ENCODE data around the gene MIGA1. TPM values are rescaled to one million over a fixed set of nuclear protein-coding genes. Genes with fewer than 3 reads are reported as not detected.
A peak's percentile ranks its signal among the peaks of the same experiment; 100 is the strongest.

The MIGA1 gene
- total and polyA plus RNA-seq, 9 of the 15 experiments (the other 6 are each of a cell fraction or from before 2014, with no cell fraction given) = 1.6 to 5.1 (median 2.9) TPM

- TF ChIP-seq, protein P1, sequence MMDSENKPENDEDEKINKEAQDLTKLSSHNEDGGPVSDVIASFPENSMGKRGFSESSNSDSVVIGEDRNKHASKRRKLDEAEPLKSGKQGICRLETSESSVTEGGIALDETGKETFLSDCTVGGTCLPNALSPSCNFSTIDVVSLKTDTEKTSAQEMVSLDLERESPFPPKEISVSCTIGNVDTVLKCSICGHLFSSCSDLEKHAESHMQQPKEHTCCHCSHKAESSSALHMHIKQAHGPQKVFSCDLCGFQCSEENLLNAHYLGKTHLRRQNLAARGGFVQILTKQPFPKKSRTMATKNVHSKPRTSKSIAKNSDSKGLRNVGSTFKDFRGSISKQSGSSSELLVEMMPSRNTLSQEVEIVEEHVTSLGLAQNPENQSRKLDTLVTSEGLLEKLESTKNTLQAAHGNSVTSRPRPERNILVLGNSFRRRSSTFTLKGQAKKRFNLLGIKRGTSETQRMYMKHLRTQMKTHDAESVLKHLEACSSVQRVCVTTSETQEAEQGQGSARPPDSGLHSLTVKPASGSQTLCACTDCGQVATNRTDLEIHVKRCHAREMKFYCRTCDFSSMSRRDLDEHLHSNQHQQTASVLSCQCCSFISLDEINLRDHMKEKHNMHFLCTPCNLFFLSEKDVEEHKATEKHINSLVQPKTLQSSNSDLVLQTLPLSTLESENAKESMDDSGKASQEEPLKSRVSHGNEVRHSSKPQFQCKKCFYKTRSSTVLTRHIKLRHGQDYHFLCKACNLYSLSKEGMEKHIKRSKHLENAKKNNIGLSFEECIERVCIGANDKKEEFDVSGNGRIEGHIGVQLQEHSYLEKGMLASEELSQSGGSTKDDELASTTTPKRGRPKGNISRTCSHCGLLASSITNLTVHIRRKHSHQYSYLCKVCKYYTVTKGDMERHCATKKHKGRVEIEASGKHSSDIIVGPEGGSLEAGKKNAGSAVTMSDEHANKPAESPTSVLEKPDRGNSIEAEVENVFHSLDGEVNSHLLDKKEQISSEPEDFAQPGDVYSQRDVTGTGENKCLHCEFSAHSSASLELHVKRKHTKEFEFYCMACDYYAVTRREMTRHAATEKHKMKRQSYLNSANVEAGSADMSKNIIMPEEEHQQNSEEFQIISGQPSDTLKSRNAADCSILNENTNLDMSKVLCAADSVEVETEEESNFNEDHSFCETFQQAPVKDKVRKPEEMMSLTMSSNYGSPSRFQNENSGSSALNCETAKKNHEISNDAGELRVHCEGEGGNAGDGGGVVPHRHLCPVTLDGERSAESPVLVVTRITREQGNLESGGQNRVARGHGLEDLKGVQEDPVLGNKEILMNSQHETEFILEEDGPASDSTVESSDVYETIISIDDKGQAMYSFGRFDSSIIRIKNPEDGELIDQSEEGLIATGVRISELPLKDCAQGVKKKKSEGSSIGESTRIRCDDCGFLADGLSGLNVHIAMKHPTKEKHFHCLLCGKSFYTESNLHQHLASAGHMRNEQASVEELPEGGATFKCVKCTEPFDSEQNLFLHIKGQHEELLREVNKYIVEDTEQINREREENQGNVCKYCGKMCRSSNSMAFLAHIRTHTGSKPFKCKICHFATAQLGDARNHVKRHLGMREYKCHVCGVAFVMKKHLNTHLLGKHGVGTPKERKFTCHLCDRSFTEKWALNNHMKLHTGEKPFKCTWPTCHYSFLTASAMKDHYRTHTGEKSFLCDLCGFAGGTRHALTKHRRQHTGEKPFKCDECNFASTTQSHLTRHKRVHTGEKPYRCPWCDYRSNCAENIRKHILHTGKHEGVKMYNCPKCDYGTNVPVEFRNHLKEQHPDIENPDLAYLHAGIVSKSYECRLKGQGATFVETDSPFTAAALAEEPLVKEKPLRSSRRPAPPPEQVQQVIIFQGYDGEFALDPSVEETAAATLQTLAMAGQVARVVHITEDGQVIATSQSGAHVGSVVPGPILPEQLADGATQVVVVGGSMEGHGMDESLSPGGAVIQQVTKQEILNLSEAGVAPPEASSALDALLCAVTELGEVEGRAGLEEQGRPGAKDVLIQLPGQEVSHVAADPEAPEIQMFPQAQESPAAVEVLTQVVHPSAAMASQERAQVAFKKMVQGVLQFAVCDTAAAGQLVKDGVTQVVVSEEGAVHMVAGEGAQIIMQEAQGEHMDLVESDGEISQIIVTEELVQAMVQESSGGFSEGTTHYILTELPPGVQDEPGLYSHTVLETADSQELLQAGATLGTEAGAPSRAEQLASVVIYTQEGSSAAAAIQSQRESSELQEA (IDR thresholded peaks at IDR 0.05; ENCODE audit: low read depth) = no peak
- TF ChIP-seq CTBP1 (IDR thresholded peaks at IDR 0.05; ENCODE audit: borderline replicate concordance) (no peak), CEBPG (CRISPR knock-in tag; IDR thresholded peaks at IDR 0.05) (no peak), CEBPG (tag; conservative IDR thresholded peaks at IDR 0.05 in 1 of 2, IDR thresholded peaks at IDR 0.05 in 1 of 2) (peak in 1 of 2 experiments; percentile 32; a peak in 1 of 4 replicates), ZNF324 (CRISPR knock-in tag; IDR thresholded peaks at IDR 0.05) (no peak), ZNF512 (tag; IDR thresholded peaks at IDR 0.05) (peak; percentile 82), CBX5 (IDR thresholded peaks at IDR 0.05; ENCODE audit: borderline replicate concordance, low read depth) (no peak), EP400 (IDR thresholded peaks at IDR 0.05) (peak; percentile 45; the same call in 1 of the 2 replicates), ASH1L (IDR thresholded peaks at IDR 0.05; ENCODE audit: borderline replicate concordance, low read depth, partially characterized antibody) (no peak), MEIS2 (IDR thresholded peaks at IDR 0.05; ENCODE audit: partially characterized antibody) (peak; percentile 96), NFIC (IDR thresholded peaks at IDR 0.05) (peak; percentile 19; the same call in 1 of the 2 replicates), NUFIP1 (IDR thresholded peaks at IDR 0.05; ENCODE audit: partially characterized antibody) (no peak), ATF6 (CRISPR knock-in tag; IDR thresholded peaks at IDR 0.05) (no peak), TCF3 (CRISPR knock-in tag; IDR thresholded peaks at IDR 0.05) (0 out of 2 replicates have a peak, but pooled peaks have one; percentile 16)
- TF ChIP-seq, protein P2, sequence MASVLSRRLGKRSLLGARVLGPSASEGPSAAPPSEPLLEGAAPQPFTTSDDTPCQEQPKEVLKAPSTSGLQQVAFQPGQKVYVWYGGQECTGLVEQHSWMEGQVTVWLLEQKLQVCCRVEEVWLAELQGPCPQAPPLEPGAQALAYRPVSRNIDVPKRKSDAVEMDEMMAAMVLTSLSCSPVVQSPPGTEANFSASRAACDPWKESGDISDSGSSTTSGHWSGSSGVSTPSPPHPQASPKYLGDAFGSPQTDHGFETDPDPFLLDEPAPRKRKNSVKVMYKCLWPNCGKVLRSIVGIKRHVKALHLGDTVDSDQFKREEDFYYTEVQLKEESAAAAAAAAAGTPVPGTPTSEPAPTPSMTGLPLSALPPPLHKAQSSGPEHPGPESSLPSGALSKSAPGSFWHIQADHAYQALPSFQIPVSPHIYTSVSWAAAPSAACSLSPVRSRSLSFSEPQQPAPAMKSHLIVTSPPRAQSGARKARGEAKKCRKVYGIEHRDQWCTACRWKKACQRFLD (CRISPR knock-in tag; IDR thresholded peaks at IDR 0.05) = no peak
These were observed 17.4 kb upstream of the MIGA1 start (continued) for GRCh38 chr1:77762072-77762476.

All from K562 (cell line).